HG02763 (cell line): ENCODE measurements around the gene TBC1D8.

Experiments
- ATAC-seq: cut with Tn5 transposase; IDR thresholded peaks from one replicate; pipeline ENCODE4 v1.9.1; 2021; ENCODE audit warnings: mild to moderate bottlenecking, moderate library complexity; ENCODE audit not compliant: unreplicated experiment

Gene TBC1D8

DNA sequence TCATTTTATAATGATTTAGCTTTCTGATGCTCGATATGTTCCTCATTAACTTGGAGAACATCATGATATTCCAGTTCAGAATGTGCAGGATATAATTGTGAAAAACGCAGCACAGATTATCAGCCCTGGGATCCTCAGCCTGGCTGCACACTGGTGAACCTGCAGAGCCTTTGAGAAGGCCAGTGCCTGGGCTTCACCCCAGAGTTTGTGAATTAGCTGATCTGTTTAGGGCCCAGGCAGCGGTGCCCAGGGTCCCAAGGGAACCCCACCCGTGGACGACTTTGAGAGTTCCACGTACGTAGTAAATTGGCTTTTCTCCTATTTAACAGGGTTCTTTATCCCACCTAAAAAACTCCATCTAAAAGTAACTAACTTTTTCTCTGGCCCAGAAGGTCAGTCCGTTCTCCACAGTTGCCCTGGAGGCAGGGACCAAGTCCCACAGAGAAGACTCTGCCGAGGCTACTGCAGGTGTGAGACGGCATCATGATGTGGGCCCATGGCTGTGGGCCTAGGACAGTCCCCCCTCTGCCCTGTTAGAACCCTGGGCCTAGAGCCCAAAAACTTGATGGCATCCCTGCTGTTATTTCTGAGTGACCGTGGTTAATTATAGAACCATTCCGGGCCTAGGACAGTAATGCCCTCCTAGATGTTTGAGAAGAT, 188.7 kb downstream of the TBC1D8 start:
- ATAC-seq, result no peak

- no peak for ATAC-seq
These were observed 190.5 kb downstream of the TBC1D8 start for GRCh38 chr2:100960688-100961087.

DNA sequence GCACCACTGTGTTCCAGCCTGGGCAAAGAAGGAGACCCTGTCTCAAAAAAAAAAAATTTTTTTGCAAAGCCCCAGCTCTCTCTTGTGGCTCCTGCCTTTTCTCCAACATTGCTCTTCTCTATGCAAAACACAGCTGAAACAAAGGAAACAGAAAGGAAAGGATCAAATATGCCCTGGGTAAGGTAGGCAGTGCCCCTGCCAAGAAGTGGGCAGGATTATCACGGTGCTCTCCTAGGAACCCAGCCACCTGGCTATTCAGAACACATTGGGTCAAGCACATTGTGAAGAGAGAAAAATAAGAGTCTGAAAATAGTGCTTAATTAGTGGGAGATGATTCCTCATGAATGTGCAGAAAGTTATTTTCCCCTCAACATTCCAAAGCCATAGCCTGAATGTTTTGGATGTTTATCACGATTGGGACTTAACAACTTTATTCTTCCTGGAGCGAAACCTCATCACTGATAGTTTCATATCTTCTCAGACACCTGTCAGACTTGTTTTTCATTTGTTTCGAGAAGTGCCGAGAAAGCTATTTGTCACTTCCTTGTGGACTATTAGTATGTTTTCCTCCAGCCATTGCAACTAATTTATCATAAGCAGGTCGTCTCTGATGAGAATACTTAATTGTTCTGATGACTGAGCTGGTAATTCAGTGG, 191.8 kb downstream of the TBC1D8 start:
- ATAC-seq, result no peak

- ATAC-seq, result no peak
These were observed 193.1 kb downstream of the TBC1D8 start for GRCh38 chr2:100957996-100958653.
